Liver (tissue), 9 donors: ENCODE measurements around the gene VSTM2L. TPM values are rescaled to one million over a fixed set of nuclear protein-coding genes. Genes with fewer than 3 reads are reported as not detected.

Experiments
- DNase-seq: peaks from one replicate; pipeline ENCODE4 v3.0.0-alpha.2; 2017; ENCODE audit warnings: low spot score
- H3K27ac ChIP-seq, 2 donors: one replicate each; pipeline ENCODE4 v1.7.0; 2013; ENCODE audit warnings: inconsistent platforms in 2 of 2, low read length in 2 of 2, control low read depth in 1 of 2, low read depth in 1 of 2, mild to moderate bottlenecking in 1 of 2
- H3K27me3 ChIP-seq, 4 donors: one replicate each; pipeline versions ENCODE4 v1.6.1 to v1.7.0; 2013; ENCODE audit warnings: low read length in 3 of 4, inconsistent platforms in 1 of 4, mild to moderate bottlenecking in 1 of 4, moderate library complexity in 1 of 4; ENCODE audit not compliant: control insufficient read depth in 4 of 4, insufficient read depth in 4 of 4
- H3K36me3 ChIP-seq, 4 donors: one replicate each; pipeline versions ENCODE4 v1.6.1 to v1.7.0; 2013; ENCODE audit warnings: low read length in 3 of 4, mild to moderate bottlenecking in 3 of 4, low read depth in 1 of 4, moderate library complexity in 1 of 4; ENCODE audit not compliant: control insufficient read depth in 4 of 4, insufficient read depth in 3 of 4
- H3K4me1 ChIP-seq, 4 donors: one replicate each; pipeline versions ENCODE4 v1.6.1 to v1.7.0; 2013; ENCODE audit warnings: low read length in 3 of 4, mild to moderate bottlenecking in 3 of 4, moderate library complexity in 1 of 4; ENCODE audit not compliant: control insufficient read depth in 4 of 4, insufficient read depth in 4 of 4
- H3K4me3 ChIP-seq, 3 donors: one replicate each; pipeline versions ENCODE4 v1.6.1 to v1.7.0; 2013; ENCODE audit warnings: low read length in 3 of 3, control low read depth in 1 of 3, low read depth in 1 of 3, mild to moderate bottlenecking in 1 of 3
- H3K9ac ChIP-seq, 2 donors: one replicate each; pipeline ENCODE4 v1.7.0; 2013; ENCODE audit warnings: low read length in 2 of 2, mild to moderate bottlenecking in 2 of 2, moderate library complexity in 2 of 2, control low read depth in 1 of 2, low read depth in 1 of 2
- H3K9me3 ChIP-seq, 4 donors: one replicate each; pipeline versions ENCODE4 v1.6.1 to v1.7.0; 2013; ENCODE audit warnings: low read length in 3 of 4; ENCODE audit not compliant: control insufficient read depth in 4 of 4
- EGR1 ChIP-seq, 2 donors: IDR thresholded peaks; 2 replicates each; pipeline ENCODE4 v1.6.1; 2016 to 2018; ENCODE audit warnings: antibody characterized with exemption in 2 of 2, low read depth in 2 of 2
- FOXA1 ChIP-seq: IDR thresholded peaks from 2 replicates; pipeline ENCODE4 v1.6.1; 2016; ENCODE audit warnings: antibody characterized with exemption
- FOXA2 ChIP-seq: IDR thresholded peaks from 2 replicates; pipeline ENCODE4 v1.6.1; 2016; ENCODE audit warnings: antibody characterized with exemption
- GABPA ChIP-seq, 2 donors: IDR thresholded peaks in 1 of 2; conservative IDR thresholded peaks in 1 of 2; 2 replicates each; pipeline ENCODE4 v1.6.1; 2016; ENCODE audit warnings: antibody characterized with exemption in 2 of 2, mild to moderate bottlenecking in 1 of 2, moderate library complexity in 1 of 2
- HNF4A ChIP-seq, 2 donors: conservative IDR thresholded peaks; 2 replicates each; pipeline ENCODE4 v1.6.1; 2016; ENCODE audit warnings: antibody characterized with exemption in 2 of 2, mild to moderate bottlenecking in 2 of 2
- HNF4G ChIP-seq: IDR thresholded peaks from 2 replicates; pipeline ENCODE4 v1.6.1; 2016; ENCODE audit warnings: antibody characterized with exemption
- JUND ChIP-seq, 2 donors: IDR thresholded peaks; 2 replicates each; pipeline ENCODE4 v1.6.1; 2016; ENCODE audit warnings: antibody characterized with exemption in 2 of 2
- NR2F2 ChIP-seq: IDR thresholded peaks from 2 replicates; pipeline ENCODE4 v1.6.1; 2016; ENCODE audit warnings: antibody characterized with exemption
- RAD21 ChIP-seq, 2 donors: IDR thresholded peaks; 2 replicates each; pipeline ENCODE4 v1.6.1; 2016; ENCODE audit warnings: antibody characterized with exemption in 2 of 2, mild to moderate bottlenecking in 2 of 2
- RXRA ChIP-seq, 2 donors: IDR thresholded peaks; 2 replicates each; pipeline ENCODE4 v1.6.1; 2017 to 2018; ENCODE audit warnings: antibody characterized with exemption in 2 of 2, mild to moderate bottlenecking in 1 of 2
- SP1 ChIP-seq: IDR thresholded peaks from 2 replicates; pipeline ENCODE4 v1.6.1; 2018; ENCODE audit warnings: antibody characterized with exemption, mild to moderate bottlenecking
- TAF1 ChIP-seq: conservative IDR thresholded peaks from 2 replicates; pipeline ENCODE4 v1.6.1; 2016; ENCODE audit warnings: antibody characterized with exemption, mild to moderate bottlenecking
- YY1 ChIP-seq: IDR thresholded peaks from 2 replicates; pipeline ENCODE4 v1.6.1; 2016; ENCODE audit warnings: antibody characterized with exemption, mild to moderate bottlenecking
- WGBS: extraction: QIAGEN DNeasy Blood & Tissue Kit; methylation state at CpG from one replicate; pipeline ENCODE4 v1.1.7; 2013; 5-methylcytosine and 5-hydroxymethylcytosine counted together
- polyA plus RNA-seq, 2 donors: library from polyadenylated mRNA; stranded (reverse) in 1 of 2; unstranded in 1 of 2; fragments of 200-250 nt in 1 of 2; fragments of >200 nt in 1 of 2; fragmentation: Nextera tagmentation in 1 of 2; extraction: Ambion mirVana in 1 of 2; gene quantifications; one replicate each; pipeline versions ENCODE4 v1.2.1 to v1.2.3, GENCODE V29; 2013 to 2015
- total RNA-seq, 2 donors: library from RNA; depleted of rRNA; stranded (reverse); fragments of >200 nt; gene quantifications; one replicate each; pipeline ENCODE4 v1.2.3, GENCODE V29; 2014
- TF ChIP-seq, protein P1 (sequence below): fragments of 150-350 bp; IDR thresholded peaks from 2 replicates; pipeline ENCODE4 v1.5.1; 2017; ENCODE audit warnings: improper control_type of control experiment, low read depth, low read length; ENCODE audit not compliant: missing input control
- TF ChIP-seq, protein P2 (sequence below): IDR thresholded peaks from 2 replicates; pipeline ENCODE4 v1.6.1; 2016; ENCODE audit warnings: antibody characterized with exemption, mild to moderate bottlenecking
- TF ChIP-seq, protein P3 (sequence below): IDR thresholded peaks from 2 replicates; pipeline ENCODE4 v1.6.1; 2016; ENCODE audit warnings: antibody characterized with exemption
- TF ChIP-seq, protein P4 (sequence below): IDR thresholded peaks from 2 replicates; pipeline ENCODE4 v1.6.1; 2016; ENCODE audit warnings: antibody characterized with exemption
- TF ChIP-seq, protein P5 (sequence below): IDR thresholded peaks from 2 replicates; pipeline ENCODE4 v1.6.1; 2016; ENCODE audit warnings: antibody characterized with exemption
- donor health status: healthy.
- donor health status: healthy.
- donor health status: healthy.
- donor health status: healthy.
- donor health status: healthy.

Gene VSTM2L
- total and polyA plus RNA-seq, 4 donors: 0.31 to 0.79 (median 0.56) TPM

DNA sequence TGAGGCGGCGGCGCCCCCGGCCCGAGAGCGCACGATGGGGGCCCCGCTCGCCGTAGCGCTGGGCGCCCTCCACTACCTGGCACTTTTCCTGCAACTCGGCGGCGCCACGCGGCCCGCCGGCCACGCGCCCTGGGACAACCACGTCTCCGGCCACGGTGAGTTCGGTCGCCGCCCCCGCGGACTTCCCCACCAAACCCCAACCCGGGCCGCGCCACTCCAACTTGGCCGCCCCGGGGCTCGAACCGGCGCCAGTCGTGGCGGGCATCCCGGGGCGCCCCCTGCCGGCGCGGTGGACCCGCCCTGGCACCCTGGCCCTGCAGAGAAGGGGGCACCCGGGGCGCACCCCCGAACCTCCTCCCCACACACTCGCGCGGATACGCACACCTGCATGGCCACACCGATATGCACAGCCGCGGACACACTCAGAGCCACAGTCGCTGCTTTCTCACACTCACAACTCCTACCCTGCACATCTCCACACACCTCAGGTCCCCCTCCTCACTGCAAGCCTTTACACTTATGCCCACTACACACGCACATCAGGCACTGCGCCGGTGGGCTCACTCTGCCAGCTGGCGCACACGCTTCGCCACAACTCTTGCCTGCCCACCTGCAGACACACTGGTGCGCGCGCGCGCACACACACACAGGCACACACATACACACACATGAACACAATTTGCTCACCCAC is 535 bp downstream of the VSTM2L start:
- H3K36me3 ChIP-seq: no peaks in the 10 kb centered on the region
- peaks cover 0 to 3% (median 0%) of the 10 kb centered on the region in 4 donors for H3K27me3 ChIP-seq
- H3K4me3 ChIP-seq: peak overlapping the region in 2 of 3 donors; percentile 23 to 47
- no peak for DNase-seq
- no peaks in the 10 kb centered on the region for H3K9me3 ChIP-seq
- H3K27ac ChIP-seq: no peak overlapping the region
- TF ChIP-seq, protein P1, sequence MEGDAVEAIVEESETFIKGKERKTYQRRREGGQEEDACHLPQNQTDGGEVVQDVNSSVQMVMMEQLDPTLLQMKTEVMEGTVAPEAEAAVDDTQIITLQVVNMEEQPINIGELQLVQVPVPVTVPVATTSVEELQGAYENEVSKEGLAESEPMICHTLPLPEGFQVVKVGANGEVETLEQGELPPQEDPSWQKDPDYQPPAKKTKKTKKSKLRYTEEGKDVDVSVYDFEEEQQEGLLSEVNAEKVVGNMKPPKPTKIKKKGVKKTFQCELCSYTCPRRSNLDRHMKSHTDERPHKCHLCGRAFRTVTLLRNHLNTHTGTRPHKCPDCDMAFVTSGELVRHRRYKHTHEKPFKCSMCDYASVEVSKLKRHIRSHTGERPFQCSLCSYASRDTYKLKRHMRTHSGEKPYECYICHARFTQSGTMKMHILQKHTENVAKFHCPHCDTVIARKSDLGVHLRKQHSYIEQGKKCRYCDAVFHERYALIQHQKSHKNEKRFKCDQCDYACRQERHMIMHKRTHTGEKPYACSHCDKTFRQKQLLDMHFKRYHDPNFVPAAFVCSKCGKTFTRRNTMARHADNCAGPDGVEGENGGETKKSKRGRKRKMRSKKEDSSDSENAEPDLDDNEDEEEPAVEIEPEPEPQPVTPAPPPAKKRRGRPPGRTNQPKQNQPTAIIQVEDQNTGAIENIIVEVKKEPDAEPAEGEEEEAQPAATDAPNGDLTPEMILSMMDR: peak; percentile 9
- TF ChIP-seq JUND (IDR thresholded peaks at IDR 0.05): no peak
- 35% methylated on average over 67 of the region's 67 CpGs for WGBS
- peaks cover 3 to 8% (median 5%) of the 10 kb centered on the region in 4 donors for H3K4me1 ChIP-seq
- H3K9ac ChIP-seq: no peak overlapping the region

DNA sequence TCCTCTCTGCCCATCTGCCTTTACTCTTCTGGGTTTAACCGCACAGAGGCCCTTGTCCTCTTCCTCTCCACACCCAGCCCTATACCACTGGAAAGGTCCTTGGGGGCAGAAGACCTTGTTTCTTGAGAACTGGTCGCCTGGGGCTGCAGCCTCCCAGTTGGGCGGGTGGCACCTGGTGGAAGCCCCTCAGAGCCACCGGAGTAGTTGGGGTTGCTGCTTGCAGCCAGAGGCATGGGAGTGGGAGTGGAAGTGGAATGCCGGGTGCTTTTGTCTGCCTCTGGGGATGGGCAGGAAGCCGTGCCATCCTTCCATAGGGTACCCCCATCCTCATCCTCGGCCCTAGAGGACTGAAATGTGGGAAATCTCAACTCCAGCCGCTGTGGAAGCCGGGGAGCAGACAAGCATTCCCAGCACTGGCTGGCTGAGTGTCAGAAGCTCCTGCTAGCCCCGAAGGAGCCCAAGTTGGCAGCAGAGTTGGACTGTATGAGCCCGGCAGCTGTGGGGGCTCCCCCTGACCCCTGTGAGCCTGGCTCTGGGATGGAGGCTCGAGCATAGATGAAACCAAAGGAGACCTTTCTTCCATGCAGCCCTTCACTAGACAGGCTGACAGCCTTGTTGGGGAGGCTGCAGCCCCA is 1.2 kb downstream of the VSTM2L start:
- Histone ChIP-seq H3K27me3 (peaks cover 0 to 3% (median 0%) of the 10 kb centered on the region in 4 donors), H3K36me3 (no peaks in the 10 kb centered on the region), H3K9ac (no peak overlapping the region), H3K4me3 (no peak overlapping the region), H3K9me3 (no peaks in the 10 kb centered on the region), H3K4me1 (peaks cover 3 to 8% (median 5%) of the 10 kb centered on the region in 4 donors), H3K27ac (no peak overlapping the region)
- 83% methylated on average over 12 of the region's 12 CpGs for WGBS
- no peak for DNase-seq
- TF ChIP-seq YY1 (no peak), FOXA1 (no peak), TAF1 (no peak), GABPA (IDR thresholded peaks at IDR 0.05 in 1 of 2, conservative IDR thresholded peaks at IDR 0.05 in 1 of 2) (no peak), SP1 (no peak), EGR1 (IDR thresholded peaks at IDR 0.05; ENCODE audit: low read depth in 2 of 2) (no peak), FOXA2 (no peak), NR2F2 (no peak), RAD21 (IDR thresholded peaks at IDR 0.05) (no peak), HNF4G (no peak), RXRA (IDR thresholded peaks at IDR 0.05) (no peak), JUND (IDR thresholded peaks at IDR 0.05) (no peak), HNF4A (conservative IDR thresholded peaks at IDR 0.05) (no peak)
- TF ChIP-seq, protein P2, sequence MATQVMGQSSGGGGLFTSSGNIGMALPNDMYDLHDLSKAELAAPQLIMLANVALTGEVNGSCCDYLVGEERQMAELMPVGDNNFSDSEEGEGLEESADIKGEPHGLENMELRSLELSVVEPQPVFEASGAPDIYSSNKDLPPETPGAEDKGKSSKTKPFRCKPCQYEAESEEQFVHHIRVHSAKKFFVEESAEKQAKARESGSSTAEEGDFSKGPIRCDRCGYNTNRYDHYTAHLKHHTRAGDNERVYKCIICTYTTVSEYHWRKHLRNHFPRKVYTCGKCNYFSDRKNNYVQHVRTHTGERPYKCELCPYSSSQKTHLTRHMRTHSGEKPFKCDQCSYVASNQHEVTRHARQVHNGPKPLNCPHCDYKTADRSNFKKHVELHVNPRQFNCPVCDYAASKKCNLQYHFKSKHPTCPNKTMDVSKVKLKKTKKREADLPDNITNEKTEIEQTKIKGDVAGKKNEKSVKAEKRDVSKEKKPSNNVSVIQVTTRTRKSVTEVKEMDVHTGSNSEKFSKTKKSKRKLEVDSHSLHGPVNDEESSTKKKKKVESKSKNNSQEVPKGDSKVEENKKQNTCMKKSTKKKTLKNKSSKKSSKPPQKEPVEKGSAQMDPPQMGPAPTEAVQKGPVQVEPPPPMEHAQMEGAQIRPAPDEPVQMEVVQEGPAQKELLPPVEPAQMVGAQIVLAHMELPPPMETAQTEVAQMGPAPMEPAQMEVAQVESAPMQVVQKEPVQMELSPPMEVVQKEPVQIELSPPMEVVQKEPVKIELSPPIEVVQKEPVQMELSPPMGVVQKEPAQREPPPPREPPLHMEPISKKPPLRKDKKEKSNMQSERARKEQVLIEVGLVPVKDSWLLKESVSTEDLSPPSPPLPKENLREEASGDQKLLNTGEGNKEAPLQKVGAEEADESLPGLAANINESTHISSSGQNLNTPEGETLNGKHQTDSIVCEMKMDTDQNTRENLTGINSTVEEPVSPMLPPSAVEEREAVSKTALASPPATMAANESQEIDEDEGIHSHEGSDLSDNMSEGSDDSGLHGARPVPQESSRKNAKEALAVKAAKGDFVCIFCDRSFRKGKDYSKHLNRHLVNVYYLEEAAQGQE: no peak
- TF ChIP-seq, protein P1: no peak
- TF ChIP-seq, protein P3, sequence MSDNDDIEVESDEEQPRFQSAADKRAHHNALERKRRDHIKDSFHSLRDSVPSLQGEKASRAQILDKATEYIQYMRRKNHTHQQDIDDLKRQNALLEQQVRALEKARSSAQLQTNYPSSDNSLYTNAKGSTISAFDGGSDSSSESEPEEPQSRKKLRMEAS: no peak
- TF ChIP-seq, protein P4, sequence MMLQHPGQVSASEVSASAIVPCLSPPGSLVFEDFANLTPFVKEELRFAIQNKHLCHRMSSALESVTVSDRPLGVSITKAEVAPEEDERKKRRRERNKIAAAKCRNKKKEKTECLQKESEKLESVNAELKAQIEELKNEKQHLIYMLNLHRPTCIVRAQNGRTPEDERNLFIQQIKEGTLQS: no peak
- TF ChIP-seq, protein P5, sequence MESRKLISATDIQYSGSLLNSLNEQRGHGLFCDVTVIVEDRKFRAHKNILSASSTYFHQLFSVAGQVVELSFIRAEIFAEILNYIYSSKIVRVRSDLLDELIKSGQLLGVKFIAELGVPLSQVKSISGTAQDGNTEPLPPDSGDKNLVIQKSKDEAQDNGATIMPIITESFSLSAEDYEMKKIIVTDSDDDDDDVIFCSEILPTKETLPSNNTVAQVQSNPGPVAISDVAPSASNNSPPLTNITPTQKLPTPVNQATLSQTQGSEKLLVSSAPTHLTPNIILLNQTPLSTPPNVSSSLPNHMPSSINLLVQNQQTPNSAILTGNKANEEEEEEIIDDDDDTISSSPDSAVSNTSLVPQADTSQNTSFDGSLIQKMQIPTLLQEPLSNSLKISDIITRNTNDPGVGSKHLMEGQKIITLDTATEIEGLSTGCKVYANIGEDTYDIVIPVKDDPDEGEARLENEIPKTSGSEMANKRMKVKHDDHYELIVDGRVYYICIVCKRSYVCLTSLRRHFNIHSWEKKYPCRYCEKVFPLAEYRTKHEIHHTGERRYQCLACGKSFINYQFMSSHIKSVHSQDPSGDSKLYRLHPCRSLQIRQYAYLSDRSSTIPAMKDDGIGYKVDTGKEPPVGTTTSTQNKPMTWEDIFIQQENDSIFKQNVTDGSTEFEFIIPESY: no peak
